HG02571 (cell line): ENCODE results near the gene MTHFR.
"Not testable (repeated sequence)": the region's sequence is repeated elsewhere in the genome, so short reads cannot be mapped to it uniquely, and the experiment has no call there.

Experiments used
- ATAC-seq: cut with Tn5 transposase; IDR thresholded peaks from one replicate; pipeline ENCODE4 v1.9.1; 2021; ENCODE audit warnings: mild to moderate bottlenecking, moderate library complexity; ENCODE audit not compliant: unreplicated experiment

Gene MTHFR

GRCh38 chr1:11833900-11834299, 28.1 kb upstream of the MTHFR start:
- no peak for ATAC-seq

- ATAC-seq, result no peak
These were observed 27.7 kb upstream of the MTHFR start for GRCh38 chr1:11833497-11833896.

GRCh38 chr1:11831945-11832725, 26.4 kb upstream of the MTHFR start:
- no peak for ATAC-seq

- no peak for ATAC-seq
These were observed 22.7 kb upstream of the MTHFR start for GRCh38 chr1:11828511-11828910.

- ATAC-seq, result no peak
These were observed 21.2 kb upstream of the MTHFR start for GRCh38 chr1:11826946-11827345.

GRCh38 chr1:11825131-11825530, 19.4 kb upstream of the MTHFR start:
- ATAC-seq, result no peak

GRCh38 chr1:11823366-11824137, 17.8 kb upstream of the MTHFR start:
- ATAC-seq, result no peak

- no peak for ATAC-seq
These were observed 16.3 kb upstream of the MTHFR start for GRCh38 chr1:11822091-11822490.

GRCh38 chr1:11817192-11817591, 11.4 kb upstream of the MTHFR start:
- ATAC-seq, result no peak

- ATAC-seq, result no peak
These were observed 7.3 kb upstream of the MTHFR start for GRCh38 chr1:11813021-11813420.

GRCh38 chr1:11807133-11807532, 1.4 kb upstream of the MTHFR start:
- ATAC-seq, result no peak

GRCh38 chr1:11806307-11806936, 658 bp upstream of the MTHFR start:
- peak; percentile 21 for ATAC-seq

GRCh38 chr1:11804666-11805421, 920 bp downstream of the MTHFR start:
- ATAC-seq, result no peak

GRCh38 chr1:11803924-11804665, 1.7 kb downstream of the MTHFR start:
- ATAC-seq, result not testable (repeated sequence)

- no peak for ATAC-seq
These were observed 2.5 kb downstream of the MTHFR start for GRCh38 chr1:11802973-11803885.

GRCh38 chr1:11802616-11802972, 3.2 kb downstream of the MTHFR start:
- ATAC-seq, result no peak

GRCh38 chr1:11800756-11801433, 4.9 kb downstream of the MTHFR start:
- ATAC-seq, result no peak

GRCh38 chr1:11800391-11800755, 5.4 kb downstream of the MTHFR start:
- ATAC-seq, result no peak

- ATAC-seq, result no peak
These were observed 5.9 kb downstream of the MTHFR start for GRCh38 chr1:11799896-11800295.
